Stimulated activated CD8-positive, alpha-beta memory T cell treated with anti-CD3 and anti-CD28 coated beads, Interleukin-4, amount 100 ng/mL, for 24 hours (primary cell): ENCODE results near the gene CAPZB.
A peak's percentile ranks its signal among the peaks of the same experiment; 100 is the strongest.

Source experiments
- DNase-seq: peaks from one replicate; pipeline ENCODE4 v3.0.0-alpha.2; 2020; ENCODE audit warnings: low read depth

The CAPZB gene

DNA sequence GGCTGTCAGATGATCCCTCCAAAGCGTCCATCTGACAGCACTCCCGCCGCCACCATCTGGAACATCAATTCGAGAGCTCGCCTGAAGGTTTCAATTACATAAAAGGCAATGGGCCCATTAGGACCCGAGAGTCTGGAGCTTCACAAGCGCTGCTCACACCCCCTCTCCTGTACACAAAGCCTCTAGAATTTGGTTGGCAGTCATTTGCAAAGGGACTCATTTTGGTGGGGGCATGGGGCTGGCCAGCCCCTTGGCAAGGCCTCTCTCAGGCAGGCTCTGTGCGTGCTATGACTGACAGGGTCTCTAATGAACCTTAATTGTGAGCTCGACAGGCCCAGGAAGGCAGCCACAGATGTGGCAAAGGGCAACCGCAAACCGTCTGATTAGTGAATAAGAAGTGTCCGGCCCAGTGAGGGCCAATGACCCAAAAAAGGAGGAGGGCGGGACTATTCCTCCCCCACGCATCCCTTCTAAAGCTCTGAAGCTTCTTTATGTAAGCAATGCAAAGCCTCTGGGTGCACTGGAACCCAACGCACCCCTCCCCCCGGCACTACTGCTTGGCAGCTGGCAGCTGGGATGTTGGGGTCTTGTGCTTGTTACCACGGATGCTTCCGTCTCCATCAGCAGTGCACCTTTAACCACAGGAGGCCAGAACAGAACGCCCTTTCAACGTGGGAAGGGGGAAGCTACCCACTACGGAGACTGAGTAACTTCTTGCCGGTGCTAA lies 79.4 kb downstream of the CAPZB start:
- no peak for DNase-seq

DNA sequence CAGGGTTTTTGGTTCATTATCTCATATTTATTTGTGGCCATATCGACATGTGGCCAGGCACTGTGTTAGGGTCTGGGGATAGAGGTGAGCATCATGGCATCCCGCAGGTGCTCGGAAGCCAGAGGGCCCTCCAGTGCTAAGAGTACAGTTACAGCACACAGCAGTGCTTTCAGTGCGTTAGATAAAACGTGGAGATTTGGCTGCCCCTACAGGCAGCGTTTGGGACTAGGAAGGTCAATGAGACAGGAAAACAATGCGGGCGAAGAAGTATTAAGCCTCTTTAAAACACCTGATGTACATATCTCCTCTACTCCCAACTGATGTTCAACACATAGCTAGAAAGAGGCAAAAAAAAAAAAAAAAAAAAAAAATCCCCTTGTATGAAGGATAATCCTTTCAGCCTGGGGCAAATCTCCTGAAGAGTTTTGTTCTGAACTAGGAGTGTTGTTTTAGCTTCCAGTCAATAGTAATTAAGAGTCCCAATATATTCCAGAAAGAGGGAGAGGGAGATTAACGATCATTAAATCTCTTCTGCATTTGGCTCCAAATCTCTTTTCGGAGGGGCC lies 80.1 kb downstream of the CAPZB start:
- no peak for DNase-seq

DNA sequence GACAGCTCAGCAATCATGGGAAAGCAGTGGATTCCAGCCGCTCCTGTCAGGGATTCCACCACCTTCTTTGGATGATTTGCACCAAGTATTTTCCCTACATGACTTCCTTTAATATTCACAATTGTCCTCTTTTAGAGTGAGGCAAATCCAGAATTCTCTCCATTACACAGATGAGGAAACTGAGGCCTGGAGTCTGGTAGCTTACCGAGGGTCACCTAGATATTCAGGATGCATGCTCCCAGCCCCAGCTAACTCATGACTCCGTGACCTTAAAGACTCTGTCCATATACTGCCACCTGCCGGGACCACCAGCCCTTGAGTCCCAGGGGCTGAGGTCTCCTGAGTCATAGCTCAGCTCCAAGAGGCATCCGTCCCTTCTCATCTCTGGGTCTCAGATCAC lies 80.6 kb downstream of the CAPZB start:
- DNase-seq = no peak

DNA sequence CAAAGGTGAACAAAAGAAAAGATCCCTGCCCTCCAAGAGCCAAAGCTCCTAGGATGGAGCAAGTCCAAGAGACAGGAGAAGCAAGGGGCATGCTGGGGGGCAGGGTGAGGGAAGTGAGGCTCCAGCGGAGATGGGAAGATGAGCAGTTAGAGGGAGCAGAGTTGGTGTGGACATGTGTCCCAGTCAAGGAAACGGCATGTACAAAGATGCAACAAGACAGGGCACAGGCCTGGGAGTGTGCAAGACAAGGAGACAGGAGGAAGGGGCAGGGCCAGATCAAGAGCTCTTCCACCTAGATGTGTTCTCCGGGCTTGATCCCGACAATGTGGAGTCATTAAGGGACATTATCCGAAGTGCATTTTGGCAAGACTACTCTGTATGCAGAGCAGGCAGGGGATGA lies 82.1 kb downstream of the CAPZB start:
- DNase-seq = no peak

DNA sequence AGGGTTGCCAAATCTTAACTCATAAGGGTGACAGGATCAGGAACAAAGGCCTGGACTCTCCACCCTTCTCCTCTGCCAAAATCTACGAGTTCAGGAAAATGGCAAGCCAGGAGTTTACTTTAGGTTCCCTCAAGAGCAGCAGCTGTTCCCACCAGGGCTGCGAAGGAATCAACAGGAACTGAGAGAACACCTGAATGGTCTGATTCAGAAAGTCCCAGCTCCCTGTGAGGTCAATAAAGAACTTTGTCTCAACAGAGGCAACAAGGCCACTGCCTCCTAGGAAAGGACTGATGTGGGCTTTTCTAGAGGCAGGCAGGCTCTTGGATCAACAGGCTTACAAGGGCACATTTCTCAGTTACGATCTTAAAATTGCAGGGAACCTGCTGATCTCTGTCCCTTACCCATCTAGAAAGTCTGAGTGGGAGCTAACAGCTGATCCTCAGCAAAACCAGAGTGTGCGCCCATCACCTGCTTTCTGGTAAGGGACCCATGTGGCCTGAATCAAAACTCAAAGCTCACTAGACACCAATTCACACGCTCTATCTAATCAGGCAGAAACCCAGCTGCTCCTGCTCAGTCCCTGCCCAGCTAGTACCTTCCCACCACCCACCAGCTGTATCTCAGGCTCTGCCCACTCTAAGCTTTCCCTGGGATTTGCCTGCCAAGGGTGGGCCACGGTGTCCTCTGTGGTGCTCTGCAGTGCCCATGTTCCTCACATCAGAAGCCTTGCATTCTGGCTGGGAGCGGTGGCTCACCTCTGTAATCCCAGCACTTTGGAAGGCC lies 83.1 kb downstream of the CAPZB start:
- no peak for DNase-seq

DNA sequence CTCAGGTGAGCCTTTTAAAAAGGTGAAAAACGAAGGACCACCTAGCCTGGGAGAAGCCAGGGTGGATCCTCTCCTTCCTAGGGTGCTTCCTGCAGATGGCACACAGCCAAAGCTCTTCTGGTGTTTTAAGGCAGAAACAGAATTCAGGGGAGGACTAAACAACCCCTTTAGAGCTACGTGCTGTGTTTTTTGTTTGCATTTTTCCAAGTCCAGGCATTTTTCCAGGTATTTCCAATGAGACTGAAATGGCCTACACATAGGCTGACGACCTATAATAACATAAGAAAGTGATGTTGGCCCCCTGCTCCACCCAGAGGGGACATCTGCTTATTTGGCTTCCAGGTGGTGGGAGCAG lies 83.8 kb downstream of the CAPZB start:
- no peak for DNase-seq

DNA sequence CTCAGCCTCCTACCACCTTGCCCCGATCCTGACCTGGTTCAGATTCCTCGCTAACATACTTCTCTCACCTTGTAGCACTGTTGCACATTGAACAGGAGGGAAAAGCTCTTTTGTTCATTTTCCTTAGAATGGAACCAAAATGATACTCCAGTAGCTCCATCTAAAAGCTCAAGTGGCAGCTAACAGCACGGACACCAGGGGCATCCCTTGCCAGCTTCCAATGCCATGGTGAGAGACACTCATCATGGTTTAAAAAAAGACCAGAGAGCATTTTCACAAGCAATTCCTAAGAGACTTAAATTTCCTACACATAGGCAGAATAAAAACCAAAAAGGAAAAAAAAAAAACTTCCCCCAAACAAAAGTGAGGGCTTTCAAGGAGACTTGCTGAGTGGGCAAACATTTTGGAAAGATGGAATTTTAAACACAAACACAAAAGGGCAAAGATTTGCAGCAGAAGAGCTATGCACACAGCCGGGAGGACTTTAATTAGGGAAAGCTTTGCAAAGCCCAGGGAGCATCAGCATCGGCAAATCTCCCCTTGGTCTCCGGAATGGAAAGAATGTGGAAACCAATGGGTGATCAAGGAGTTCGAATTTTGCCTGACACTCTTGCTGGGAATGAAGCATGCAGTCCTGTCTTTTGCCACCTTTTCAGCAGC lies 84.3 kb downstream of the CAPZB start:
- no peak for DNase-seq

DNA sequence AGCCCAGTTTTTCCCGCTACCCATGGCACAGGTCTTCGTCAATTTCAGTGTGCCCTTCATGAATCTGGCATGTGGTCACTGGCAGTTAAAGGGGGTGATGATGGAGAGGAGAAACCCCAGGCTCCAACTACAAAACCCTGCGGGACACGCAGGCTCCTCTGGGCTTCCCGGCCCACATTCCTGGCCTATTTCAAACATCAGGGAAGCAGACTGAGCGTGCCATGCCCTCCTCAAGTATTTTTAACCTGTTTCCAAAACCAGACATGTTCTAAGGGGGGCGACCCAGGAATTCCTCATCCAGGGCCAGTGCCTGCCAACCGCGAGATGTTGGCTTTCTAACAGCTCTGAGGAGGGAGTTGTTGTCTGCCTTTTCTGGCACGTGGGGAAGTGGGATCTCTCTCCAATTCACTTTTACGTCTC lies 85.1 kb downstream of the CAPZB start:
- DNase-seq = no peak

DNA sequence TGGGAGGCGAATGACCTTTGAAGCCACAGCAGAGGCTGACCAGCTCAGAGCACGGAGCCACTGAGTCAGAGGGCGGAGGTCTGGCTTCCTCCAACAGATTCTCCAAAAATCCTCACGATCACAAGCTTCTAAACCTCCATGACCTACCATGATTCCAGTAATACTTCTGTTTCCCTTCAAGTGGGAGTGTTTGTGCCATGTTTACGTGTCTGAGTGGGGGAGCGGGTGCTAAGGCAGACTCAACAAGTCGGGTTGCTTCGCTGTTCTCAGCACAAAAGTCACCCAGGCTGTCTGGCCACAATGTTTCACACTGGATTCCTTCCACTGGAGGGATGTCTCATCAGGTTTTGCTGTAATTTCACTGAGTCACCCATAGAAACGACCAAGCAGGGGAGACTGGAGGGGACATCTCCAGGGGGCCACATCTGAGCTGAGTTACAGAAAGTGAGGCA lies 87.0 kb downstream of the CAPZB start:
- no peak for DNase-seq

DNA sequence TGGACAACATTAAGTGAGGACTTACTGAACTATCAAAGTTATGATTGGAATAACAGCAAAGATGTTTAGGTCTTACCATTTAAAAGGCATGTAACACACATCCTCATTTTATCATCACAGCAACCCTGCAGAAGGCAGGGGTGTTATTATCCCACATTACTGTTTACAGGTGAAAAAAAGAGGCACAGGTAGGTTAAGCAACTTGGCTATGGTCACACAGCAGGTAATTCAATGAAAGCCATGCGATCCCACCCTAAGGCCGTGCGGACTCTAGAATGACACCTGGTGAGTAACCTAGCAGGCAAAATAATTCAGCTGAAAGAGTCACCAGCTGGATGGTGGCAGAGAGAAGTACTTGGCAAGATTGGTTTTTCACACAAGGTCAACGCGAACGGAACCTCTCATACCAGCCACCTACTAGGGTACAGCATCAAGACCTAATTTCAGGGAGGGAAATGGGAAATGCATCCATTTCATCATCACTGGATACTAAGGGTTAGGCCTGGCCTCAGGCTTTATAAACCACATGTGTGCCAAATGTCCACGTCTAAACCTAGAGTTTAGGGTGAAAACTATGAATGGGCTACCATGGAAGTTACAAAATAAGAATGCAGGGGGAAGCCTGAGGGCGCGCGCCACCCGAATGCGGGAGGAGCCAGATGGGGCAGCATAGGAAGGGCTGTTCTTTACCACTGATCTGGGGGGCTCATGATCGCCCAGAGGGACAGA lies 88.0 kb downstream of the CAPZB start:
- no peak for DNase-seq

DNA sequence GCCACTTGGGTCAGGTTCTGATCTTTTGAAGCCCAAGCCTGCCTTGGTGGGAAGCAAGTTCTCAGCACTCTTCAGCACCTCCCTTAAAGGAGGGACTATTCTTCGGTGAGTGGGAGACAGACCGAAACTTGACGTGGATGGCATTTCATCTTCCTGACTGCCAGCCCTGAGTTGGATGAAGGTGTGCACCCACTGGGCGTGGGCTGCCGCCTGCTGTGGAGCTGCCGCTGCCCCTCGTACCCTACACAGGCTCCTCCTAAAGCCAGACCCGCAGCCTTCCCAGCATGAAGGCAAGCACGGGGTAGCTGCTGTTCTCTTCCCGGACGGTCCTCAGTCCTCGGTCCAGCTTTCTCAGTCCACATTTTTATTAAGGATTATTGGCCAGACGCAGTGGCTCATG lies 89.1 kb downstream of the CAPZB start:
- DNase-seq = no peak

DNA sequence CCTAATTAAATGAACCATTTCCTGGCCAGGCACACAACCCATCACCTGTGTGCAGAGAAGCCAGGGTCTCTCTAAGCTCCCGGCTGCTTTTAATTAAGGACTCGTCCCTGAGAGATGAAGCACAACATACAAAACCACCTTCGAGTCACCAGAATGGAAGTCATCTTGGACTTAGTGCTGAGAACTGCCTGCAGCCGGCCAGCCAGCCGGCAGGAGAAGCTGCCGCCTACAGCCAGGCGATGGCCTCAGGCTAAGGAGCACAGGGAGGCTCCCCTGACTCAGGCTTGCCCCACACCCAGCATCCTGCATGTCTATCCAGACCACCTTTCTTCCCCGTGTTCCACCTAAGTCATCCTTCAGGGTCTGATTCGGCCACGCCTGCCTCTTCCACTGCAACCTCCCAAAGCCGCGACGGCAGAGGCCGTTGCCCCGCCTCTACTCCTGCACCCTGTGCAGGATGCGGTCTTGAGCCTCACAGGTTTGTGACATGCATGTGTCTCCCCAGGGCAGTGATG lies 89.6 kb downstream of the CAPZB start:
- no peak for DNase-seq

DNA sequence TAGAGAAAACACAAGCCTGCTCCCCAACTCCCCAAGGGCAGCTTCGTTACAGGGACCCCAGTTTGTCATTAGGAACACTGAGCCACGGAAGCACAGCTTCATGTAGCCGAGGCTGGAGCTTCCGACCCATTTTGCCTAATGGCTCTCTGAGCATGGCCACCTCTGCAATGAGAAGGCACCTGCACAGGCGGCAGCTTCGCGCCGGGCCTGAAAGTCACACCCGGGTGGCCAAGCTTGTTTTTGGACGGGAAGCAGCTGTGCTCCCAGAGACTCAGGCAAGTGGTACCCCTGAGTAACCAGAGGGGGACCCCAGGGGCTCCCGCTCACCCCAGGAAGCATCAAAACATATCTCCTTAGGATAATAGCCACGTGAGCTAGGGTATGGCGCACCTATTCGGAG lies 92.3 kb downstream of the CAPZB start:
- no peak for DNase-seq

DNA sequence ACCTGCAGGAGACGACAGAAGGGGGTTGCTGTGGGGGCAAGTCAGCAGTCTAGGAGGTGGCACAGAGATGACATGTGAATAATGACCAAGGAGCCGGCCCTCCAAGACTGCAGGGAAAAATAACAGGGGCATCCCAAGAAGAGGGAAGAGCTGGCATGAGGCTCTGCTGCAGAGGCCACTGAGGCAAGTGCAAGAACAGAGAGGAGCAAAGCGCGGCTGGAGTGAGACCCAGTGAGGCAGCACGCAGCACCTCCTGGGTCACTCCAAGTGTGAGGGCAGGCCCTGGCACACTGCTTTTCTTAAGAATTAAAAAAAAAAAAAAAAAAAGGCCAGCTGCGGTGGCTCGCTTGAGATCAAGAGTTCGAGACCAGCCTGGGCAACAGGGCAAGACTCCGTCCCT lies 93.1 kb downstream of the CAPZB start:
- DNase-seq = no peak

DNA sequence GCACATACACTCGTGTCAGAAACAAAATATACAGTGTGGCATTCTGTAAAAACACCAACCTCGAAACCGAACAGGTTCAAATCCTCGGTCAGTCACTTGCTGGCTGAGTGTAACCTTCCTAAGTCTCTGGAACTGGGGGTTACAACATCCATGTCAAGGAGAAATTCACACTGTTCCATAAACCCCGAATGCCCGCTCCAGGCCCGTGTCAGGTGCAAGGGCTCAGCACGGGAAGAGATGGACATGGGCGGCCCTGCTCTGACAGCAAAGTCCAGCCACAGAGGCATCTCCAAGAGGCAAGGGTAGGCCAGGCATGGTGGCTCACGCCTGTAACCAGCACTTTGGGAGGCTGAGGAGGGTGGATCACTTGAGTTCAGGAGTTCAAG lies 93.8 kb downstream of the CAPZB start:
- DNase-seq = no peak

DNA sequence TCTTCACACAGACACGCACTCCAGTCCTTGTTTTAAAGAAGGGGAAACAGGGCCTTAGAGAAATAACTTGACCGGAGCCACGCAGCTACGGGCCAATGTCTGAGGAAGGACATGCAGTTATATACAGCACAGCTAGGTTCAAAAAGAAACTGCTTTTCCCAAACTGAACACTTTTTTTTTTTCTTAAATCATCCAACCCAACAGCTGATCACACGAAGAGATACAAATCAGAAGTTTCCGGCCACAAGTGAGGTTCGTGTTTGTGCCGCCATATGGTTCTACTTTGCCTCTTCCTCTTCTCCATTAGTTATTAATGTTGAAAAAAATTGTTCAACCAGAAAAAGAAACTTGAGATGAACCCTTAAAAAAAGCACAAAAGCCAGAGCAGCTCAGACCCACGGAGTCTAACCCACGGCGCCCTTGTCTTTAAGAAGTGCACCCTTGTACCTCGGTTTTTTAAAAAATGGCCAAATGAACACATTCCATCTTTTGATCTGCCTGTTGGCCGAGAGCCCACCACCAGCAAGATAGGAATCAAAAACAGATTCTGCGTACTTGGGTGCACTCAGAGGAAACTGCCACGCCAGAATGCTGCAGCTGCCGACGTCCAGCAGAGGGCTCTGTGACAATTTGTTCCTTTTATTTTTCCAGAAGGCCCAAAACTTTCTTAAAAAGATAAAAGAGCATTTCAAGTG lies 94.3 kb downstream of the CAPZB start:
- DNase-seq = peak; percentile 38

DNA sequence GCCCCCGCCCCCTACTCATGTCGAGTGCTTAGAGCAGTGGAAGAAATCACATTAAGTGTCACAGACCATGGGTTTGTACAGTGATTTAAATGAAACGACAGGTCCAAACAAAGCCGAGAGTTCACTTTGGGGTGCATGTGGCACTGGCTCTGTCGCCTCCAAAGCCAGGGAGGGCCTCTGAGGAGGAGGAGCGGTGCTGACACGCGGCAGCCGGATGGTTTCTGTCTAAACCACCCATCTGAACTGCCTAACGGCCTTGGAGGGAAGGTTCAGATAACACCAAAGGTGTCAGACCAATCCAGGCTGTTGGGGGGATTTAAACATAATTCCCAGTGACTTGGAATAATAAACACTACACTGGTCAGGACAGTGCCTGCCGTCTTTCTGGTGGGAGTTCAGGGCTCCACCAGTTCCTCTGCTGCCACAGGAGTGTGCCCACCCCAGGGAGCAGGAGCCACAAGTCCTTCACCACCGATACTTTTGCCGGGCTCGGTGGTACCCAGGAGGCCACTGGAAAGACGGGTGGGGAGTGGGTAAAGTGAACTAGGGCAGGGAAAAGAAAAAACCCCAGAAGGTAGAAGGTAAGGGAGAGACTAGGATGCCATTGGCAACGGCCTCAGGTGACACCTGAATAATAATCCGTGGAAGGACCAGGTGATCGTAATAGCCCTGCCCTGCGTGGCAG lies 95.0 kb downstream of the CAPZB start:
- no peak for DNase-seq

DNA sequence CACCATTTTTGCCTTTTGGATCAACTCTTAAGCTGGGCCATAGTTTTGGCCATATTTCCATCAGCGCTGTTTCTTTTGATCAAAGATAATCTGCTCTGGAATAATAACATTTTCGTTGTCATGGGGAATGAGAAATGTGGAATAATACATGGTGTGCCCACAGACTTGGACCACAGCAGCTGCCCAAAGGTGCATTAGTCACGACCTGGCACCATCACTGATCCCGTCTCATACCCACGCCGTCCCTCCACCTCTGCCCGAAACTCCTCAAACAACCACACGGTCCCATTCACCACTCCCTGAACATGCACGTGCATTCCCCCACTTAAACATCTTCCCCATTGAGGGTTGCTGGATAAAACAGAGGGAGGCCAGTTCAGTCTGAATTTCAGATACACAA lies 96.4 kb downstream of the CAPZB start:
- no peak for DNase-seq

DNA sequence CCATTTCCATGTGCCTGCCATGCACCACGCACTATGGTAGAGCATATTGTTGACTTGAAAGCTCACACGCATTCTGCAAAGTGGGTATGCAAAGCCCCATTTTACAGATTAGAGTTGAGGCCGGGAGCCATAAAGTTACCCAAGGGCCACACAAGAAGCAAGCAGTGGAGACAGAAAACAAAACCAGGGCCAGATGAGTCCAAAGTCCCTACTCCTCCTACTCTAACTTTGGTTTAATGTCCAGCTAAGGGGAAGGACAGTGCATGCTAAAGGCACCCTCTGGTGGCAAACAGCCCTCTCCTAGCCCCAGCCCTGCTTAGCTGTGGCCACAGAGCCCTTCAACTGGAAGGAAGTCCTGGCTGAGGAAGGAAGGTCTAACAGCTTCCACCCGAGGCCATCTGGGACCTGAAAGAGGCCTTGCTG lies 98.3 kb downstream of the CAPZB start:
- DNase-seq = no peak

DNA sequence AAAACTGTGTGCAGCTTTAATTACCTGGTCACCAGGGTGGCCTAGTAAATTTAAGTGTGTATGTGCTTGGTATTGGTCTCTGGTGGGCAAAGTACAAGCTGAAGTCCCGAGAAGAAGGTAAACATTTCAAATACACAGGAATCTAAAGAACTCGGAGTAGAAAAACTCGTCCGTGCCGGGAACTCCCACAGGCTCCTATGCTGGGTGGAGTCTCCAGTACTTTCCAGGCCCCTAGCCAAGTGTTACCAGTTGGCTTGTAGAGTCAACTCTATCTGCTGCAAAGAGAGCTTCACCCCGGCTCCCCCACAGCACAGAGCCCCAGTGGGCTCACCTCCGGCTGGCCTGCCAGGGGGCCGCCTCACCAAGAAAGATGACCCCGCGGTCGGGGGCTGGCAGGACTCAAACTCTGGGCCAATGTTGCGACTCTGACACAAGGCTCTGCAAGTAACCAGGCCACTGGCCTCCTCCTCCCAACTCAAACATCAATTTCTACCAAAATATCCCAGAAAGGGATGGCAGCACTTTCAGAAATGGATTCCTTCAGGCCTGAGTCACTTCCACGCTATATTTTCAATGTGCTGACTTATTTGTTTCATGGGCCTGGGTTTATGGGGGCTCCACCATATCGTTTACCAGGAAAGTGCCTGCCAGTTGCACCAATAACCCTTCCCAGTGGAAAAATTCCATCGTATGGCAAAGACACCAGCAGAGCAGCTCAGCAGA lies 99.3 kb downstream of the CAPZB start:
- no peak for DNase-seq
